Fibroblast of skin of abdomen (primary cell): ENCODE results near the gene LIPC.

ENCODE experiments used
- DNase-seq: peaks from one replicate; pipeline ENCODE4 v3.0.0-alpha.2; 2013

The LIPC gene

GRCh38 chr15:58459045-58459444, 27.3 kb downstream of the LIPC start:
- no peak for DNase-seq

- no peak for DNase-seq
Observed at GRCh38 chr15:58459560-58459959, 27.8 kb downstream of the LIPC start.

- no peak for DNase-seq
Observed at GRCh38 chr15:58460116-58460790, 28.5 kb downstream of the LIPC start.

- no peak for DNase-seq
Observed at GRCh38 chr15:58460872-58461271, 29.1 kb downstream of the LIPC start.

GRCh38 chr15:58462547-58462946, 30.8 kb downstream of the LIPC start:
- no peak for DNase-seq

GRCh38 chr15:58462973-58463663, 31.3 kb downstream of the LIPC start:
- DNase-seq: no peak

GRCh38 chr15:58463815-58464650, 32.2 kb downstream of the LIPC start:
- DNase-seq: no peak

GRCh38 chr15:58465070-58465469, 33.3 kb downstream of the LIPC start:
- DNase-seq: no peak

GRCh38 chr15:58465866-58466517, 34.2 kb downstream of the LIPC start:
- no peak for DNase-seq

GRCh38 chr15:58466566-58466965, 34.8 kb downstream of the LIPC start:
- no peak for DNase-seq

- DNase-seq: no peak
Observed at GRCh38 chr15:58467121-58467721, 35.4 kb downstream of the LIPC start.

GRCh38 chr15:58467722-58468423, 36.1 kb downstream of the LIPC start:
- DNase-seq: no peak

- peak; percentile 98 for DNase-seq
Observed at GRCh38 chr15:58469432-58470353, 37.9 kb downstream of the LIPC start.

GRCh38 chr15:58471348-58471747, 39.6 kb downstream of the LIPC start:
- DNase-seq: no peak

GRCh38 chr15:58472221-58472620, 40.4 kb downstream of the LIPC start:
- DNase-seq: no peak

GRCh38 chr15:58472821-58473581, 41.2 kb downstream of the LIPC start:
- no peak for DNase-seq

GRCh38 chr15:58473724-58474123, 41.9 kb downstream of the LIPC start:
- peak; percentile 78 for DNase-seq

GRCh38 chr15:58474741-58475323, 43.0 kb downstream of the LIPC start:
- no peak for DNase-seq
